A673 (cell line): Measurements from ENCODE around the gene GIMAP8. TPM values are rescaled to one million over a fixed set of nuclear protein-coding genes. Genes with fewer than 3 reads are reported as not detected.

Experiments used
- BruUV-seq: library from RNA; stranded (reverse); fragments of 400-500 nt; replicated peaks from 2 replicates; lab custom pipeline; 2021; lab: Mats Ljungman, UMichigan
- CTCF ChIA-PET: fragments of 300-600 bp; sonication (Branson Sonifier 250); formaldehyde crosslinking; loops from one replicate; lab custom pipeline; 2022; ENCODE audit warnings: antibody characterized with exemption; lab: Charles Lee
- POLR2A ChIA-PET: fragments of 300-600 bp; sonication (Branson Sonifier 250); formaldehyde crosslinking; loops from one replicate; lab custom pipeline; 2022; ENCODE audit warnings: antibody characterized with exemption; ENCODE audit not compliant: low non-redundant PET; lab: Charles Lee
- DNase-seq: peaks from one replicate; pipeline ENCODE4 v3.0.0-alpha.2; 2015; ENCODE audit warnings: low spot score
- H3K27ac ChIP-seq: fragments of 200-600 bp; sonication (generic); 2 replicates; pipeline ENCODE4 v1.5.1; 2016; ENCODE audit warnings: mixed run types, low read depth, mild to moderate bottlenecking, mixed read lengths, antibody characterized with exemption, low read length; ENCODE audit not compliant: poor library complexity, severe bottlenecking
- H3K27me3 ChIP-seq: fragments of 200-600 bp; sonication (generic); replicated peaks from 2 replicates; pipeline ENCODE4 v1.6.1; 2017; ENCODE audit warnings: mixed run types, low read depth, mild to moderate bottlenecking, mixed read lengths, antibody characterized with exemption, low read length; ENCODE audit not compliant: insufficient read depth, poor library complexity
- H3K36me3 ChIP-seq: fragments of 200-600 bp; sonication (generic); 2 replicates; pipeline ENCODE4 v1.6.1; 2016; ENCODE audit warnings: mixed run types, mild to moderate bottlenecking, mixed read lengths, antibody characterized with exemption, low read length; ENCODE audit not compliant: insufficient read depth, poor library complexity, severe bottlenecking
- H3K4me1 ChIP-seq: fragments of 200-600 bp; sonication (generic); 2 replicates; pipeline ENCODE4 v1.6.1; 2017; ENCODE audit warnings: mixed run types, mild to moderate bottlenecking, mixed read lengths, antibody characterized with exemption, low read length; ENCODE audit not compliant: insufficient read depth, poor library complexity, severe bottlenecking
- H3K4me3 ChIP-seq: fragments of 200-600 bp; sonication (generic); 2 replicates; pipeline ENCODE4 v1.5.1; 2016; ENCODE audit warnings: low read depth, mixed run types, mild to moderate bottlenecking, mixed read lengths, low read length; ENCODE audit not compliant: poor library complexity, severe bottlenecking
- H3K9me3 ChIP-seq: fragments of 200-600 bp; sonication (generic); 2 replicates; pipeline ENCODE4 v1.6.1; 2016; ENCODE audit warnings: mixed run types, low read depth, mild to moderate bottlenecking, mixed read lengths, antibody characterized with exemption, low read length; ENCODE audit not compliant: poor library complexity, severe bottlenecking
- EZH2 ChIP-seq: fragments of 200-600 bp; sonication (generic); IDR thresholded peaks from 2 replicates; pipeline ENCODE4 v1.6.1; 2017; ENCODE audit warnings: borderline replicate concordance, low read depth, mild to moderate bottlenecking, mixed read lengths, antibody characterized with exemption, low read length; ENCODE audit not compliant: poor library complexity, severe bottlenecking
- intact Hi-C: fragments of 100-400 bp; cut with micrococcal nuclease; formaldehyde crosslinking; loops from one replicate; pipeline ENCODE4 v1.10.0; 2022; ENCODE audit not compliant: unreplicated experiment
- total RNA-seq: library from RNA; stranded (reverse); gene quantifications from 2 replicates; pipeline ENCODE4 v1.2.3, GENCODE V29; 2021
- TF ChIP-seq, protein P1 (sequence below): fragments of 300-800, 200-600 bp; sonication (generic); conservative IDR thresholded peaks from 2 replicates; pipeline ENCODE4 v1.5.1; 2017; ENCODE audit warnings: low read depth, mild to moderate bottlenecking, antibody characterized with exemption, low read length, moderate library complexity, mixed read lengths

GIMAP8 gene
- total RNA-seq, 1 experiment from 2014 or later: not detected

DNA sequence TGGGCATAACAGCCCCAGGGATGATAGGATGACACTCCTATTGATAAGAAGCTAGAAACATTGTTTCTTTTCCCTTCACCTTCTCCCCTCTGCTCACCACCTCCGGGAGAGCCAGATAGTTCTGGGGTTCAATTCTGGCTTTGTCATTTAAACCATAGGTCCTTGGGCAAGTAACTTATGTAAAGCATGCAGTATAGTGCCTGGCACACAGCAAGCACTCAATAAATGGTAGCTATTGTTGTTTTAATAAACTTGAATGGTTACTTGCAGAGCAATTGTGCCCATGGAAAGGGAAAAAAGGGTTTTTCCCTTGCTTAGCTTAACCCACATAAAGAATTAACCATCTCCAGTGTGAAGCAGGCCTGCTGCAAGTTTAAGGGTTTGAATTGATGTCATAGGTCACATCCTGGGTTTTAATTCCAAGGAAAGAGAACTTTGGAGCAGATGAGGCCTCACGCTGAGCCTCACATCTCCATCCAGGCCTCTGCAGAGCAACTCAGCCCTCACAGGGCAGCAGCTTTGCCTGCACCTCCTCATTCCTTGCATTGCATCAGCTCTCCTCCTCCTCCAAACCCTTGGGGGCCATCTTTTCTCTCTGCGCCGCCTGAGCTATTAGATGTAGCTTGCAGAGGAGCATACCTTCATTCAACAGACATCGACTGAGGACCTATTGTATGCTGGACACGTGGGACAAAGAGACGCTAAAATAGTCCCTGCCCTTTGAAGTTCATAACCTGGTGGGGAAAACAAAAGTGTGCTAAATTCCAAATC lies 48.4 kb upstream of the GIMAP8 start:
- intact Hi-C loops: no loop called here
- H3K4me1 ChIP-seq: peaks cover 17% of the 10 kb centered on the region
- ChIA-PET CTCF (no interaction called here), POLR2A (no interaction called here)
- H3K27ac ChIP-seq: peak overlapping the region; percentile 42
- H3K9me3 ChIP-seq: no peaks in the 10 kb centered on the region
- H3K27me3 ChIP-seq: no peaks in the 10 kb centered on the region
- no peak for TF ChIP-seq EZH2
- TF ChIP-seq, protein P1, sequence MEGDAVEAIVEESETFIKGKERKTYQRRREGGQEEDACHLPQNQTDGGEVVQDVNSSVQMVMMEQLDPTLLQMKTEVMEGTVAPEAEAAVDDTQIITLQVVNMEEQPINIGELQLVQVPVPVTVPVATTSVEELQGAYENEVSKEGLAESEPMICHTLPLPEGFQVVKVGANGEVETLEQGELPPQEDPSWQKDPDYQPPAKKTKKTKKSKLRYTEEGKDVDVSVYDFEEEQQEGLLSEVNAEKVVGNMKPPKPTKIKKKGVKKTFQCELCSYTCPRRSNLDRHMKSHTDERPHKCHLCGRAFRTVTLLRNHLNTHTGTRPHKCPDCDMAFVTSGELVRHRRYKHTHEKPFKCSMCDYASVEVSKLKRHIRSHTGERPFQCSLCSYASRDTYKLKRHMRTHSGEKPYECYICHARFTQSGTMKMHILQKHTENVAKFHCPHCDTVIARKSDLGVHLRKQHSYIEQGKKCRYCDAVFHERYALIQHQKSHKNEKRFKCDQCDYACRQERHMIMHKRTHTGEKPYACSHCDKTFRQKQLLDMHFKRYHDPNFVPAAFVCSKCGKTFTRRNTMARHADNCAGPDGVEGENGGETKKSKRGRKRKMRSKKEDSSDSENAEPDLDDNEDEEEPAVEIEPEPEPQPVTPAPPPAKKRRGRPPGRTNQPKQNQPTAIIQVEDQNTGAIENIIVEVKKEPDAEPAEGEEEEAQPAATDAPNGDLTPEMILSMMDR: no peak
- BruUV-seq: no TSS peak
- H3K36me3 ChIP-seq: peaks cover 14% of the 10 kb centered on the region
- no peak overlapping the region for H3K4me3 ChIP-seq
- DNase-seq: no peak

DNA sequence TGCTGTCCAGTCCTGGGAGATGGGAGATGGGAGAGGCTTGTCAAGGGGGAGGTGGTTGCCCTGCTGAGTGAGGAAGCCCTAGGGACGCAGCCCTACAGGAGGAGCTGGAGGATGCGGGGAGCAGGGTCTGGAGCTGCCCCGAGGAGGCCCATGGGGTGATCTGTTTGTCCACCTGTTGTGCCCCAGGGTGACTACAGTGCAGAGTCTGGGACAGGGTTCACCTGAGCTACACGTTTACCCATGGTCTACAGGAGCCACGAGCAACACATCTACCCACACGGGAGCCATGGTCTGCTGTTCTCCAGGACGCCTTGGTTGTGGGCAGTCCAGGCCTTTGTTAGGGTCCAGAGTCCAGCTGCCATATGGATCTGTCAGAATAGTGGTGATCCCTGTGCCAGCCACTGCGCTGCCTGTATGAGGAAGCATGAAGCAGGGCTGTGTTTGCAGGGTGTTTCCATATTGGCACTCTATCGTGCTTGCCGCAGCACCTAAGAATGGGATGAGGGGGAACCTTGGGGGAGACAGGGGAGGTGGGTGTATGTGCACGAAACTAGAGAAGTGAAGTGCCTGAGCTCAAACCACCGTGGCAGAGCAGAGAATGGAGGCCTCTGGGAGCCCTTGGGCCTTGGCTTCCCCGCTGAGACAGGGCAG lies 47.6 kb upstream of the GIMAP8 start:
- H3K27ac ChIP-seq: peak overlapping the region; percentile 42
- no peak overlapping the region for H3K4me3 ChIP-seq
- BruUV-seq: no TSS peak
- peaks cover 11% of the 10 kb centered on the region for H3K36me3 ChIP-seq
- intact Hi-C loops: no loop called here
- H3K4me1 ChIP-seq: peaks cover 17% of the 10 kb centered on the region
- H3K27me3 ChIP-seq: no peaks in the 10 kb centered on the region
- TF ChIP-seq EZH2: no peak
- ChIA-PET POLR2A (no interaction called here), CTCF (no interaction called here)
- H3K9me3 ChIP-seq: no peaks in the 10 kb centered on the region
- DNase-seq: no peak

DNA sequence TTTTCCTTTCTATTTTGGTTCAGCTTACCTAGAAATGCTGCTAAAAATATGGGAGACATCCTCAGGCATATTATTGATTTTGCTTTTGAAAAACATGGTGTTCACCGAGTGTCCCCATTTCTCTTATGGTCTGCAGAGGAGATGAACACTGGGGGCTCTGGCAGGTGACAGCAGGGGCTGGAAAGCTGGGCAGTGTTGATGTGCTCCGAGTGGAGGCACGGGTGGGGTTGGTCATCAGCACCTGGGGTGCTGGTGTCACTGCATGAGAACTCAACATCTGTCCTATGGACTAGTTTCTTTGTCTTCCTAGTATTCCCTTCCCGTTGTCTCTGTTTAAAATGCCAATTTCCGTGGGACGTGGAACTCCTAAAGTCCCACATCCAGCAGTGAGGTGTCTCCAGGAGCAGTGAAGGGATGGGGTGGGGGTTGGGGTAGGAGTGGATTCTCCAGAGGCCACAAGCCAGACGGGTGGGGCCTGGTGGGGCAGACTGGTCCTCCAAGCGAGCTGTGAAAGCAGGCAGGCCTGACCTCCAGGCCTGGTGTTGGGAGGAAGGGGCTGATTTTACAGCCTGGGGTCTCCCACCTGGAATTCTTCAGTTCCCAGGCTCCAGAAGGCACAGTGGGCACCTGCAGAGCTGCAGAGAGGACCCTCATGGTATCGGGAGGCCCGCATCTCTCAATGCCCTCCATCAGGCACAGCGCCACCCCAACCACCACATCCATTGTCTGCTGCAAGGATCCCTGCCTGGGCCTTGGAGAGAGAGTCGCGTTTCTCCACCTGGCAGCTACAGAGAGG lies 46.9 kb upstream of the GIMAP8 start:
- no peak for DNase-seq
- TF ChIP-seq, protein P1: no peak
- TF ChIP-seq EZH2: no peak
- ChIA-PET POLR2A (no interaction called here), CTCF (no interaction called here)
- Histone ChIP-seq H3K4me3 (no peak overlapping the region), H3K9me3 (no peaks in the 10 kb centered on the region), H3K27me3 (no peaks in the 10 kb centered on the region), H3K4me1 (peaks cover 17% of the 10 kb centered on the region), H3K36me3 (peaks cover 3% of the 10 kb centered on the region), H3K27ac (peak overlapping the region; percentile 79)
- no TSS peak for BruUV-seq
- intact Hi-C loops: no loop called here
